Osteoblast (primary cell): Measurements from ENCODE around the gene CADM3. TPM values are rescaled to one million over a fixed set of nuclear protein-coding genes. Genes with fewer than 3 reads are reported as not detected.

Source experiments
- DNase-seq: peaks from one replicate; pipeline ENCODE4 v3.0.0; 2011; ENCODE audit warnings: low spot score, mixed read lengths; ENCODE audit not compliant: insufficient read length; ENCODE audit errors: missing footprints
- H2AFZ ChIP-seq: 2 replicates; pipeline ENCODE4 v1.6.0; 2011; ENCODE audit warnings: mild to moderate bottlenecking, low read length
- H3K27ac ChIP-seq: 2 replicates; pipeline ENCODE4 v1.5.1; 2011; ENCODE audit warnings: mild to moderate bottlenecking, low read depth, low read length, moderate library complexity
- H3K27me3 ChIP-seq: 2 replicates; pipeline ENCODE4 v1.6.0; 2012; ENCODE audit warnings: mild to moderate bottlenecking, control low read depth, inconsistent platforms, low read length, moderate library complexity; ENCODE audit not compliant: insufficient read depth
- H3K36me3 ChIP-seq: 2 replicates; pipeline ENCODE4 v1.5.1; 2011; ENCODE audit warnings: mild to moderate bottlenecking, low read length, control low read depth, moderate library complexity; ENCODE audit not compliant: insufficient read depth
- H3K4me1 ChIP-seq: 2 replicates; pipeline ENCODE4 v1.5.1; 2011; ENCODE audit warnings: mild to moderate bottlenecking, low read length, control low read depth, moderate library complexity; ENCODE audit not compliant: insufficient read depth
- H3K4me2 ChIP-seq: 2 replicates; pipeline ENCODE4 v1.6.0; 2011; ENCODE audit warnings: mild to moderate bottlenecking, low read length; ENCODE audit not compliant: insufficient read depth
- H3K4me3 ChIP-seq: fragments of 200-600 bp; sonication (generic); 3 replicates; pipeline ENCODE4 v1.5.1; 2012; ENCODE audit warnings: mild to moderate bottlenecking, low read length, inconsistent platforms; ENCODE audit not compliant: insufficient read depth
- H3K79me2 ChIP-seq: 2 replicates; pipeline ENCODE4 v1.6.0; 2012; ENCODE audit warnings: mild to moderate bottlenecking, low read length, control low read depth, inconsistent platforms; ENCODE audit not compliant: insufficient read depth
- H3K9me3 ChIP-seq: 2 replicates; pipeline ENCODE4 v1.5.1; 2011; ENCODE audit warnings: low read depth, low read length, control low read depth
- H4K20me1 ChIP-seq: 2 replicates; pipeline ENCODE4 v1.6.0; 2012; ENCODE audit warnings: mild to moderate bottlenecking, low read length, control low read depth; ENCODE audit not compliant: insufficient read depth
- total RNA-seq: library from RNA; depleted of rRNA; stranded (reverse); fragments of >200 nt; gene quantifications from 2 replicates; pipeline ENCODE4 v1.2.3, GENCODE V29; 2012
- TF ChIP-seq, protein P1 (sequence below): IDR thresholded peaks from 2 replicates; pipeline ENCODE4 v1.5.1; 2011; ENCODE audit warnings: mild to moderate bottlenecking, low read depth, low read length, moderate library complexity; ENCODE audit errors: extremely low read depth

The CADM3 gene
- total RNA-seq, 1 donor: under 0.01 TPM

DNA sequence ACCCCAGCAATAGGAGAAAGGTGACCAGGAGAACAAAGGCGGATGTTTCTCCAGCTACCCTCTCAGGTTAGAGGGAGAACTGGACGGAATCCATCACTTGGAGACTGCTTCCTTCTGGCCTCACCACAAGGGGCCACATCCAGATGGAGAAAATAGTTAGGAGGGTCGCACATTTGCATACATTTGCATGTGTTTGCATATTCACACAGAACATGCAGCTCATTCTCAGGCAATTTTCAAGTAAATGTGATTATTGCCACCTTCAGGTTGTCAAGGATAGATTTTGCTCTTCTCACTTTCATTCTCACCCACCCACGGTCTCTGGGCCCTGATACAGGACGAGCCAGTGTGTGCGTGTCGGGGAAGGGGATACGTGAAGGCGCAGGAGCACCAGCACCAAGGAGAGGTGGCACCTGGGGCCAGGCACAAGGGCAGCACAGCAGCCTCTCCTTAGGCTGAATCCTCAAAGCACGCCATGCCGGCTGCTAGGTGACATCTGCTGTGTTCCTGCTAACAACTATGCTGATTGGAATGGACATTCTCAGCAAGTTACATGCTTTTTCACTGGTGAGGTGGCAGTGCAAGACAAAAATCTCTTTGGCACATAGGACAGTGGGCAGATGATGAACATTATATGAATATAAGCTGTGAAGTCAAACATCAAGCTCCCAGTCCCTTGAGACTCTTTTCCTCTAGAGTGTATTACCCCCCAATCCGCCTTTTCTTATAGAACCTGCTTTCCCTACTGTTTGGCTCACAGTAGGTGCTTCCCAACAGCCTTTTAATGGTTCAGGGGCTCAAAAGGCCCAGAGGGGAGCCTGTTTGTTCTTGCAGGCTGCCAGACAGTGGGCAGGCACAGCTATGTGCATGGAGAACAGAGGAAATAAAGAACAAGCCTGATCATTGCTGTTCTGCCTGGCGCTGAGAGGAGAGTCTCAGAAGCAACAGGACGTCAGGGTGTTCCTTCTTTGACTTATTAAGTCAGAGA, 47.5 kb downstream of the CADM3 start:
- Histone ChIP-seq H3K4me2 (no peak overlapping the region), H4K20me1 (no peaks in the 10 kb centered on the region), H3K4me1 (no peaks in the 10 kb centered on the region), H3K36me3 (no peaks in the 10 kb centered on the region), H3K27me3 (peaks cover 3% of the 10 kb centered on the region), H3K9me3 (no peaks in the 10 kb centered on the region), H3K79me2 (no peaks in the 10 kb centered on the region), H2AFZ (no peak overlapping the region), H3K27ac (no peak overlapping the region), H3K4me3 (no peak overlapping the region)
- DNase-seq: no peak
- TF ChIP-seq, protein P1, sequence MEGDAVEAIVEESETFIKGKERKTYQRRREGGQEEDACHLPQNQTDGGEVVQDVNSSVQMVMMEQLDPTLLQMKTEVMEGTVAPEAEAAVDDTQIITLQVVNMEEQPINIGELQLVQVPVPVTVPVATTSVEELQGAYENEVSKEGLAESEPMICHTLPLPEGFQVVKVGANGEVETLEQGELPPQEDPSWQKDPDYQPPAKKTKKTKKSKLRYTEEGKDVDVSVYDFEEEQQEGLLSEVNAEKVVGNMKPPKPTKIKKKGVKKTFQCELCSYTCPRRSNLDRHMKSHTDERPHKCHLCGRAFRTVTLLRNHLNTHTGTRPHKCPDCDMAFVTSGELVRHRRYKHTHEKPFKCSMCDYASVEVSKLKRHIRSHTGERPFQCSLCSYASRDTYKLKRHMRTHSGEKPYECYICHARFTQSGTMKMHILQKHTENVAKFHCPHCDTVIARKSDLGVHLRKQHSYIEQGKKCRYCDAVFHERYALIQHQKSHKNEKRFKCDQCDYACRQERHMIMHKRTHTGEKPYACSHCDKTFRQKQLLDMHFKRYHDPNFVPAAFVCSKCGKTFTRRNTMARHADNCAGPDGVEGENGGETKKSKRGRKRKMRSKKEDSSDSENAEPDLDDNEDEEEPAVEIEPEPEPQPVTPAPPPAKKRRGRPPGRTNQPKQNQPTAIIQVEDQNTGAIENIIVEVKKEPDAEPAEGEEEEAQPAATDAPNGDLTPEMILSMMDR: no peak

GRCh38 chr1:159222075-159222865, 50.9 kb downstream of the CADM3 start:
- H3K9me3 ChIP-seq: no peaks in the 10 kb centered on the region
- no peaks in the 10 kb centered on the region for H4K20me1 ChIP-seq
- no peak overlapping the region for H3K27ac ChIP-seq
- H3K4me1 ChIP-seq: no peaks in the 10 kb centered on the region
- H3K36me3 ChIP-seq: no peaks in the 10 kb centered on the region
- TF ChIP-seq, protein P1: no peak
- H3K4me2 ChIP-seq: no peak overlapping the region
- H2AFZ ChIP-seq: no peak overlapping the region
- peaks cover 4% of the 10 kb centered on the region for H3K27me3 ChIP-seq
- H3K79me2 ChIP-seq: no peaks in the 10 kb centered on the region
- DNase-seq: no peak
- no peak overlapping the region for H3K4me3 ChIP-seq

GRCh38 chr1:159223004-159223403, 51.6 kb downstream of the CADM3 start:
- Histone ChIP-seq H3K9me3 (no peaks in the 10 kb centered on the region), H3K4me3 (no peak overlapping the region), H3K4me2 (no peak overlapping the region), H3K36me3 (no peaks in the 10 kb centered on the region), H3K27me3 (peaks cover 4% of the 10 kb centered on the region), H2AFZ (no peak overlapping the region), H3K4me1 (no peaks in the 10 kb centered on the region), H3K27ac (no peak overlapping the region), H4K20me1 (no peaks in the 10 kb centered on the region), H3K79me2 (no peaks in the 10 kb centered on the region)
- no peak for DNase-seq
- TF ChIP-seq, protein P1: no peak

GRCh38 chr1:159228554-159228953, 57.1 kb downstream of the CADM3 start:
- Histone ChIP-seq H3K36me3 (no peaks in the 10 kb centered on the region), H3K4me2 (no peak overlapping the region), H3K27me3 (peaks cover 4% of the 10 kb centered on the region), H3K4me1 (no peaks in the 10 kb centered on the region), H3K27ac (no peak overlapping the region), H2AFZ (no peak overlapping the region), H4K20me1 (no peaks in the 10 kb centered on the region), H3K79me2 (no peaks in the 10 kb centered on the region), H3K9me3 (no peaks in the 10 kb centered on the region), H3K4me3 (no peak overlapping the region)
- no peak for DNase-seq
- TF ChIP-seq, protein P1: no peak
